SKM-1 (cell line): ENCODE data around the gene SOHLH1.

Source experiments
- DNase-seq: peaks from one replicate; lab custom pipeline; 2025; ENCODE audit not compliant: unreplicated experiment; lab: John Stamatoyannopoulos, UW

Gene SOHLH1, protein sequence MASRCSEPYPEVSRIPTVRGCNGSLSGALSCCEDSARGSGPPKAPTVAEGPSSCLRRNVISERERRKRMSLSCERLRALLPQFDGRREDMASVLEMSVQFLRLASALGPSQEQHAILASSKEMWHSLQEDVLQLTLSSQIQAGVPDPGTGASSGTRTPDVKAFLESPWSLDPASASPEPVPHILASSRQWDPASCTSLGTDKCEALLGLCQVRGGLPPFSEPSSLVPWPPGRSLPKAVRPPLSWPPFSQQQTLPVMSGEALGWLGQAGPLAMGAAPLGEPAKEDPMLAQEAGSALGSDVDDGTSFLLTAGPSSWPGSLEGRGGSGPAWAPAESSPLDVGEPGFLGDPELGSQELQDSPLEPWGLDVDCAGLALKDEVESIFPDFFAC

DNA sequence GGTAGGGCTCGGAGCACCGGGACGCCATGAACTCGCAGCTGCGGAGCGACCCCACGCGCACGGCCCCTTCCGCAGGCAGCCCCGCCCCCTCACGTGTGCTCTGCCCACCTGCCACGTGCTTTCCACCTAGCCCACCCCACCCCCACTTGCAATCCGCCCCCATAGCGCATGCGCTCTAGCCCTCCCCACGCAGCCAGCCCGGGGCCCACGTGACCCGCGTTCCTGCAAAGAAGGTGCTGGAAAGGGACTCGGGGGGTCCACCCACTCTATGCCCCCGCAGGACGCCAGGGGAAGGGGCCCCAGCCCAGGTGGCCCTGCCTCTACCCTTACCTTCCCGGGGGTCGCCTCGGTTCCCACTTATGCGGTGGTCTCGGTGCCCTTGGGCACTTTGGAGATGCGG lies at the start of gene SOHLH1:
Gene SOHLH1 (minus strand): TSS at position 42 of the 400 bp plus-strand sequence. CDS start 14 bp downstream, at position 28.
- no peak for DNase-seq

DNA sequence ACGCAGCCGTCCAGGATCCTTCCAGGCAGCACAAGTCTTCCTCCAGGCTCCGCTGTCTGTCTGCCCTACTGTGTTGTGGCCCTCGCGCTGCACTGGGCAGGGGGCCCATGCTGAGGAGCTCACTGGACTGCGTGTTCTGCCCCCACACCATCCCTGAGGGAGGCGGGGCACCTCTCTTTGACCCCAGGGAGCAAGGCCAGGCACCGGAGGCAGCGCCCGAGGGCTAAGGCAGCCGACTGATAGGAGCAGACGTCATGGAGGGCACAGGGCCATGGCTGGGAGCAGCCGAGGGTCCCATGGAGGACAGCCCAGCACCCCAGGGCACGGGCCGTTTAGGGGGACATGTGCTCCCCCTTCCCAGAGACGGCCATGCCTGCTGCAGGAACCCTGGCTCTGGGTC lies 49.4 kb upstream of the SOHLH1 start:
- no peak for DNase-seq

DNA sequence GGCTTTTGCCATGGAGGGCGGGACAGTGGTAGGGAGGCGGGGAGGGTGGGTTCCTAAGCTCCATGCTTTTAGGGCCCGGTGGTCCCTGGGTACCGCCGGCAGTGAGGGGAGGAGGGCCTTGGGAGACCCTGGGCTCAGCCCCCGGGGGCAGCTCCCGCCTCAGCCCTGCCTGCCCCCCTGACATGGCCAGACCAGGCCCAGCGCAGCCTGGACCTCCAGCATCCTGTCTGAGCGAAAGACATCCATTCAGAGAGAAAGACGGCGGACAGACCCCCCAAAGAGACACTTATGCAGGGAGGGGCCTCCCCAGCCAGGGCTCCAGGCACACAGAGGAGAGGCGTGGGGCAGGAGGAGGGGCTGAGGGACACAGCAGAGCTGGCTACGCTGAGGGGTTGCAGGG lies 48.0 kb upstream of the SOHLH1 start:
- no peak for DNase-seq

DNA sequence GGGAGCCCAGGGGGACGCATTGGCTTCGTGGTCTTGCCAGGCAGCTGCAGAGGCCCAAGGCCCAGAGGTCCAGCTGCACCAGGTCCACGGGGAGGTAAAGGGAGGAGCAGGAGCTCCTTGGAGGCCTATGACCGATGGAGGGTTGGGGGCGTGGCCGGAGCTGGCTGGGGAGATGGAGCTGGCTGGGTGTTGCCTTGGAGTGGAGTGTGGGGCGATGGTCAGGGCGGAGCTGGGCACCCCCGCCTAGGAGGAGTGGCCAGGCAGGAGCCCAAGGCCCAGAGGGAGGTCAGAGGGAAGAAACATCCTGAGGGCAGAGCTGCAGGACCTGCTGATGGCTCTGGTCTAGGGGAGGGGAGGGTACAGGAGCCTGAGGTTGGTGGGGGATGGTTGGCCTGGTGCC lies 47.3 kb upstream of the SOHLH1 start:
- no peak for DNase-seq

DNA sequence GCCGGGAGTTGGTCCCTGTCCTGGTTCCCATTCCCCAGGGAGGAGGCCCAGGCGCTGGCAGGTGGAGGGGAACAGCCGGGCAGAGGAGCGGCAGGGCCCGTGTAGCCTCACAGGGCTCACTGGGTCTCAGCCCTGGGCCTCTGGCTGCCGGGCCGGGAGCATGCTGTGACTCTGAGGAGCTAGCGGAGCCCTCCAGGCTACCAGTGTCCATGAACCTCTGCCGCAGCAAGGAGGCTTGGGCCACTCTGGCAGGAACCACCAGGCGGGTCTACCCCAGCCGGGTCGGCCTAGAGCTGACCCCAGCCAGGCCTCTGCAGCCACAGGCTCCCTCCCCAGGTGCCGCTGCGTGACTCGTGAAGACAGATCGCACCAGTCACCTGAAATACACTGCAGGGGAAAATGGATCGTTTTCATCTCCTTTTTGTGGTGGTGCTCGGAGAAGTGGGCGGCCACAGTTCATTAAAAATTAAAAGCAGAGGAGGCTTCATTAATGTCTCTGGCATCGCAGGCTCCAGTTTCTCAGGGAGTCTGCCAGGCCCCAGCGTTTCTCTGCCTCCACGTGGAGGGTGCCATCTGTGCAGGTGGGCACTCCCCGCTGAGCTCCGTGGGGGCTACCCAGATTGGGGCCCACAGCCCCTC lies 46.5 kb upstream of the SOHLH1 start:
- DNase-seq: no peak

DNA sequence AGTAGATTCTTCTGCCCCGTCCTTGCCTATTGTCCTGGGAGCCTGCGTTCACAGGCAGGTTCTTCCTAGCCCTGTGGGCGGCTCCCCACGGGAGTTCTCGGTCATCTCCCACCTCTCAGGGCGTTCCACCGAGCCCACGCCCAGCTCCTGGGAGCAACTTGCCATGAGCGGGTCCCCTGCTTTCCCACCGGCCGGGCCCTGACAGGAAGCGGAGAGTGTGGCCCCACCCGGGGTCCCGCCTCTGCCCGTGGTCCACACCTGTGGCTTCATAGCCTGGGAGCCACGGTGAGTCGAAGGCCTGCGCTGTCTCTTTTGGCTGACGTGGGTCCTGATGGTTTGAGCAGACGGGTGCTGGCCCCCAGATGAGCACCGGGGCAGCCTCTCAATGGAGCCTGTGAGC lies 45.9 kb upstream of the SOHLH1 start:
- no peak for DNase-seq

DNA sequence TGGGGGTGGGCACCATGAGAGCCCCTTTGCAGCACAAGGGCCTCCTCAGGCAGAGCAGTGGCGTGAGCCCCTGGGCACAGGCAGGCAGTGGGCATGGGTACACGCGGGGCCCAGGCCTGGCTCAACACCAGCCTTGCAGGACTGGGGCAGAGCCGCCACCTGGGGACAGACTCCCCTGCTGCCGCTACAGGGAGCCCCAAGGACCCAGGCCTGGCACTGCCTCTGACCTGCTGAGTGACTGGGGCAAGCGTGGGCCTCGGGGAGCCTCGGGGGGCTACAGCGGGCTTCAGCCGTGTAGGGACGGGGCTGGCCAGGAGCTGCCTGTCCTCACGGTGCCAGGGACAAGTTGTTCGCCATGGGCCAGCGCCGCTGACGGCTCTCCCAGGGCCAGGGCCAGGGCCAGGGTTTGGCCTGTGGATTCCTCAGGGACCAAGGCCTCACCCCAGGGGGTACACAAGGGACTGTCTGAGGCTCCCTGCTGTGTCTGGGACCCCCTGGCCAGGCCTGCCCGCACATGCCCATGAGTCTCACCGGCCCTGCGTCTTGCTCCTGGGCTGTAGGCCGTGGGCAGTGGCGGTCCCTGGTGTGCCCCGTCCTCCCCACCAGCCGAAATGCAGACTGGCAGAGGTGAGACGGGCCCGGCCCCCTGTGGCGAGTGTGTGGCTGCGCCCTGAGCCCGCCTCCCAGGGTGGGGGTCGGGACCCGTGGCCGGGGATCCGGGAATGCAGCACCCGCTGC lies 45.2 kb upstream of the SOHLH1 start:
- DNase-seq: no peak

DNA sequence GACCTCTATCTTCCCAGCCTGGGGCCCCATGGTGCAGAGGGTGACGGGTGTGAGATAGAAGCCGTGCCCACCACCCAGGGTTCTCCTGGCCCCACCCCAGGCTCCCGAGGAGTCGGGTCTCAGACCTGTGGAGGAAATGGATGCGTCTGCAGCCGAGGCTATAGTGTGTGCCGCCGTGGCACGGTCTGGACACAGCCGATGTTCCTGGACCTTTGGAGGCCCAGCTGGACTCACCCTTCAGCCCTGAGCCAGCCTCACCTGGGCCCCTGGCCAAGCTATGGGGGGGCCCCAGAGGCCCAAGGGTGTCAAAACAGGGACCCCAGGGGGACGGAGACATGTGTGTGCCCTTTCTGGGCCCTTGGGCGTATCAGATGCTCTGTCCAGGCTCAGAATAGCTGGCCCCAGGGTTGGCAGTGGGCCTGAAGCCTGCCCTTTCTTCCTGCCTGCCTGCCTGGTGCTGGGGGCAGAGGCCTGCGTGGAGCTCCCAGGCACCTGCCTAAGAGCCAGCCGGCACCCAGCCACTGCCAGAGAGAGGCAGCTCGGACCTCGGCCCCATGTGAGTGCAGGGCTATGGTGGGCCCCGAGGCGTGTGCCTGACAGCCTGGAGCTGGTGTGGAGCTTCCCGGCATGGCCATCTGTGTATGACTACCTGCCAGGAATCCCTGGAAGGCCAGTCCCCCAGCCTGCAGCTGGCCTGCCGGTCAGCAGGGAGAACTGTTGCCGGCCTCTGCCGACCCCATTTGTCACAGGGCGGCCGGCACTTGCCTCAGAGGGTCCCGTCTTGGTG lies 44.5 kb upstream of the SOHLH1 start:
- DNase-seq: no peak

DNA sequence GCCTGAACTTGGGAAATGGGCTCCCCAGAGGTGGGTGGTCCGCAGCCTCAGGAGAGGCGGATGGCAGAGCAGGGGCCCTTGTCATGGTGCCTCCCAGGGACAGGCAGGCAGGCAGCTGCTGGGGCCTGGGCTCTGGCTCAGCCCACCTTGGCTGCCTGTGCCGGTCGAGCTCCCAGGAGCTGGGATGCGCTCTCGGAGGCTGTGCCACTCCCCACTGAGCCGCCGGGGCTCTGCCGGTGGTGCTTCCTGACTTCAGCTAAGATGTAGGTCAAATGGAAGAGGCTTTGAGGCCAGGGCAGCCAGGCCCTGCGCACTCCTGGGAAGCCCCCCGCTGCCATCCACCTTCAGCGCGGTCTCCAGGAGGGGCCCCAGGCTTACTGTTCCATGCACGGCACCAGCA lies 43.7 kb upstream of the SOHLH1 start:
- DNase-seq: no peak

DNA sequence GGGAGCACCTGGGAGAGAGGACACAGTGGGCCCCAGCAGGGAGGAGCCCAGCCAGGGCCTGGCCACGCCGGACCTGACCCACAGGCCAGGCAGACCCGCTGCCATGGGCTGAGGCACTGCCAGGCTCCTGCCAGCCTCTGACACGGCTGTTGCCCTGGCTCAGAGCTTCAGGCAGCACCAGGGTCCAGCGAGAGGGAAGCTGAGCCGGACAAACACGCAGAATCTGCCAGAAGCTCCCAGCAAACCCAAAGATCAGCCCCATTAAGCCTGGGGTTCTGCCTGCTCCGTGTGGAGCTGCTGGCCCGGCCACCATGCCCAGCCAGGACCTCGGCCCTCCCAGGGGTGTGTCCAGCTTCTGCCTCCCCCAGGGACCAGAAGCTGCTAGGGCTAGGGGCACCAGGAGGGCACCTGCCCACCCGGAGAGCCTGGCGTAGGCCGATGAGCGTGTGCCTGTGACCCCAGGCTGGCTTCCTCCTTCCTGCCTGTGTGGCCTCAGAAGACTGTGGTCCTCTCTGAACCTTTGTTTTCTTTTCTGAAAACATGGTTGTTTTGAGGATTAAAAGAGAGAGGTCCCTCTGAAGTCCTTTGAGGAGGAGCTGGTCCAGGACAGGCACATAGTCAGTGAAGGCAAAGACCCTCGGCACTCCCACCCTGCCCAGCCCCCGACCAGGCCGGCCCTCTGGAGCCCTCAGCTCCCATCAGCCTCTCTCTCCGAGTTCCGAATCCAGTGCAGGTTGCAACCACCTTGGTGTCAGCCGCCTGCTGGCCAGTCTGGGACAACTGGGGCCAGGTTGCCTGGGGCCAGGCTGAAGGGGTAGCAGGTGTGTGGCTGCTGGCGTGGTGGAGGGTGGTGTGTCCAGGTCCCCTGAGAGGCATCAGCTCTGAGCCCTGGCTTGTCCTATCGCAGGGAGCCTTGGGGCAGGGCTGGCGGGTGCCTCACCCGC lies 42.3 kb upstream of the SOHLH1 start:
- no peak for DNase-seq

DNA sequence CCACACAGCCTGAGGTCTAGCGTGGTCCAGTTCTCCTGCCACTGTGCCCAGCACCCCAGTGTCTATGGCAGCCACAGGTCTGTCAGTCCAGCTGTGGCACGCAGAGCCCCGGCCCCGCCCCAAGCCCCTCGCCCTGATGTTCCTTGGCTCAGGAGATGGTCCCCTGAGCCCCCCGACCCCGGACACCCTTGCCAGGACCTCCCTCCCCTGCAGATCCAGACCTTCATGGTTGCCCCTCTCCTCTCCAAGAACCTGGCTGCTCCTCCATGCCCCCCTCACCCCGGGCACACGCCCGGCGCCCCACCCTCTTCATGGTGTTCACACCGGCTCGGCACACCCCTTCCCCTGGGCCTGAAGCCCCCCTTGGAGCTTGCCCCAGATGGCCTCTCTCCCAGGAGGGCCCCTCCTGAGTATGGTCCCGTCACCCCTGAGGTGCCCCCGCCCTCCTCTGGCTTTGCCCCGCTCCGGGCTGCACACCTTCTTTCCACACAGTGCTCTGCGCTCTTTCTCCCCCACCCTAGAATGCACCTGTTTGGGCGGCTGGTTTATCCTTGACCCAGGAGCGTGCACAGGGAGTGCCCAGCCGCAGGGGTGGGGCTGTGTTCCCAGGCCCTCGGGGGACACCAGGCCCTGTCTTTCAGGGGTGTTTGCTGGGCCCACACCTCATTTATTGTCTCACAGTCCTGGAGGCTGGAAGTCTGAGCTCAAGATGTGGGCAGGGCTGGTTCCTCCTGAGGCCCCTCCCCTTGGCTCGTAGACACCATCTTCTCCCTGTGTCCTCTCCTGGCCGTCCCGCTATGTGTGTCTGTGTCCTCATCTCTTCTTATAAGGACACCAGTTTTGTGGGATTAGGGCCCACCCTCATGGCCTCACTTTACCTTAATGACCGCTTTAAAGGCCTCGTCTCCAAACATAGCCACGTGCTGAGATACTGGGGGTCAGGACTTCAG lies 40.3 kb upstream of the SOHLH1 start:
- DNase-seq: no peak

DNA sequence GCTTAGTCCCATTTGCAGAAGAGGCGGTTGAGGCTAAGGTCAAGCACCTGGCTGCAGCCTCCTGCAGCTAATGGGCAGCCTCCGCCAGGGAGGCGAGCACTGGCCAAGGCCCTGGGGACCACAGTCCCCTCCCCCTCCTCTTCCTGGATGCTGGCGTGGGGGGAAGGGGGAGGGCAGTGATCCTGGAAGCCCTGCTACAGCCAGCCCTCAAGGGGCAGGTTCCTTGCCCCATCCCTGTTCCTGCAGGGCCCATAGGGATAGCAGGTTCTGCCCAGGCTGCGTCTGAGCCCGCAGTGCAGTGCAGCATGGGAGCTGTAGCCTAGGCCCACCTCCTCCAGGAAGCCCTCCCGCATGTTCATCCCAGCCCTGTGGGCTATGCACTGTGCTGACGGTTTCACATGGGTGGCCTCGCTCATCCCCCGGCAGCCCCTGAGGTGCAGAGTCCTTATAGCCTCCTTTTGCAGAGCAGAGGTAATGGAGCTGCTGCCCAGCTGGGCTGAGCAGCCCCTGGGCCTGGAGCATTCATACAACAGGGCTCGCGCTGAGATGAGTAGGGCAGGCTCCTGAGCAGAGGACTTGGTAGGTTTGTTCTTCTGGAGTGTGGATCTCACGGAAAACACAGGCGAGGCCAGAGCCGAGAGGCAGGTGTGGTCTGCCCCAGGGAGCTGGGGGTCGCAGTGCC lies 38.7 kb upstream of the SOHLH1 start:
- no peak for DNase-seq

DNA sequence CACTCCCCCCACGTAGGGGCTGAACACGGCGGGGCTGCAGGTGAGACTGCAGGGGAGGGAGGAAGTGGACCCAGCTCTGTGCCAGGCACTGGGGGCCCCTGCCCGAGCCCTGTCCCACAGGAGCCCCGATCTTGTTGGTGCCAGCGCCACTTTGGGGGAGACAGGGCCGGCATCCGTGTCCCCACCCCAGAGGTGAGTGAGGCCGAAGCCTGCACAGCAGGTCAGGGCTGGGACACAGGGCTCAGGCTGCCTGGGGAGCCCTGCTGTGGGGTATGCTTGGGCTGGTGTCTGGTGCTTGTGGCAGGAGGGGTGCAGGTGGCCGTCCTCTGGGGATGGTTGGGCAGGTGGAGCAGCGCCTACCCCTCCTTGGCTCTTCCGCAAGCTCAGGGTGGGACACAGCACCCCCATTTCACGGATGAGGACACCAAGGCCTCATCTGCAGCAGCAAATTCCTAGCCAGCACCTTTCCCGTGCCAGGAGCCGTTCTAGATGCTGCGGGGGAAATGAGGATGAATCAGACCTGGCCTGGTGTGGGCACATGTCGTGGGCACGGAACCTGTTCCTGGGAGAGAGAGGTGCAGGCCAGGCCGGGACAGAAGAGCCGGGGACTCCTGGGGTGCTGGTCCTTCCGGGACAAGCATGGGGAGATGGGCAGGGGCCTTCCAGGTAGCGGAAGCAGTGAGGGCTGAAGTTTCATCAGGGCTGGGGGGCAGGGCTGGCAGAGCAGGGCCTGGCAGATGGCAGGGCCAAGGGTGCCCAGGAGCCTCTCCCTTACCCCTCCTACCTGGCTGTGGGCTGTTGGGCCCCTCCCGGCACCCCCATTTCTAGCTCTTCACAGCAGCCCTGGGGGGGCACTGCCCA lies 37.9 kb upstream of the SOHLH1 start:
- no peak for DNase-seq

DNA sequence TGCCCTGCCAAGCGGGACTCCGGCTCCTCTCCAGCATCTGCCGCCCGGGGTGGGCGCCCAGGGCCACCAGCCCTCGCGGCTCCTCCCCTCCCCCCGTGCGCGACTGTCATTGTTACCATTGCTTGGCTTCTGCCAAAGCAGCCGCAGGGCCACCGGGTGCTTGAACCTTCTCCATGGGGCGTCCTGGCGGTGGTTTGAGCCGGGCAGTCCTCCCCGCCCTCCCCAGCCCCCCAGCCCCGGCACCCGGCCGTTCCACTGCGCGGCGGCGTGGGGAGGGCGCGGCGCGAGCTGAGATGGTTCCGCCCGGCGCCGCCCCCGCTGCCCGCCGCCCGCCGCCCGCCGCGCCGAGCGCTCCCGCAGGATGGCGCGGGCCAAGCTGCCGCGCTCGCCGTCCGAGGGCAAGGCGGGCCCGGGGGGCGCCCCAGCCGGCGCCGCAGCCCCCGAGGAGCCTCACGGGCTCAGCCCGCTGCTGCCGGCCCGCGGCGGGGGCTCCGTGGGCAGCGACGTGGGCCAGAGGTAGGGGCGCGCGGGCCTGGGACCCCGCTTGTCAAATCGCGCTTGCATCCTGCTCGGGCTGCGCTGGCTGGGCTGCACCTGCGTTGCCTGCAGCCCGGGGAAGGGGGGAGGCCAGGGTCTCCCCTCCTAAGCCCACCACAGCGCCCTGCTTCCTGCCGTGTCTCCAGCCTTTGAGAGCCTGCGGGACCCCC lies 37.1 kb upstream of the SOHLH1 start:
- no peak for DNase-seq

DNA sequence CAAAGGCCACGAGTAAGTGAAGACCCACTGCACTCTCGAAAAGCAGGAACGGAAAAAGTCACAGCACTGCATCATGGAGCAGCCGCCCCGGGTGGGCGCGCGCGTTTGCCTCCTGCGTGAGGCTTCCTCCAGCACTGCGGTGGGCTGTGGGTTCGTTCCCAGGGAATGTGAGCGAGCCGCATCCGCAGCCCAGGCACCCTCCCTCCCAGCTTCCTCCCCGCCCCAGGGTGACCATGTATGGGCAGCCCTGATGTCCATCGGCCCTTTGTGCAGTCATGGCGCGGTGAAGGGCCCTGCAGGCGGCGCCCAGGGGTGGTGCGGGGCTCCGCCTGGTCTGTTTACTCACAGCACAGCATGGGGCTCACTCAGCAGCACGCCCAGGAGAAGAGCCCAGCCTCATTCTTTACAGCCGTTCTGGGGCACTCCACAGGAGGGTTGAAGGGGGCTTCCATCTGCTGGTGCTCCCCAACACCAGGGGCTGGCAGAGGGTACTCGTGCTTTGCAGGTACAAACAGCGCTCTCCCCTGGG lies 35.4 kb upstream of the SOHLH1 start:
- no peak for DNase-seq

DNA sequence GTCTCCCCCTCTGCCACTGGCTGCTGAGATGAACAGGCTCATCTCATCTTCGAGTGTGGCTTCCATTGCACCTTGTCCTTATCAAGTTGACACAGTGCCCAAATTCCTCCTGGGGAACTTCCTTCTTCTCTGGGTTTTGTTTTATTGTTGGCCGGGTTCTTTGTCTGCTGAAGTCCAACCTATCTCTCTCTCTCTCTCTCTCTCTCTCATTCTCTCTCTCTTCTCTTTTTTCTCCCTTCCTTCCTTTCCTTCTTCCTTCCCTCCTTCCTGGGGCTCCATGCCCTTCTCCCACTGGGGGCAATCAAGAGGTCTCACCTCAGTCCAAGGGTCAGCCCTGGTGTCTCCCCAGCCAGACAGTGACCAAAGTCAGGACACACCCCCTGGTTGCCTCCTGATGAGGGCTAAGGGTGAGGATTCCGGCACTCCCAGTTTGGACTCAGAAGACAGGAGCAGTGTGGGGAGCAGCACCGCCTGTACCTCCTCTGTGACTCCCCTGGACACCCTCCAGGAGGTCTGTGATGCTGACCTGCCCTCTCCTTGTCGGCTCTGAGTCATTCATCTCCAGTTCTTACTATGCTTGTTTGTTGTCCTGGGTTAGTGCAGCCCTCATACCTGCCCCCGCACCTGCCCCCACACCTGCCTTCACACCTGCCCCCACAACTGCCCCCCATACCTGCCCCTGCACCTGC lies 33.4 kb upstream of the SOHLH1 start:
- no peak for DNase-seq
